HL-60 (cell line): Measurements from ENCODE around the gene TUB.

Experiments used
- DNase-seq, 2 experiments: peaks; one replicate each; pipeline ENCODE4 v3.0.0-alpha.2; 2010 to 2020; ENCODE audit warnings: low read depth in 1 of 2, low spot score in 1 of 2
- H3K27ac ChIP-seq: fragments of 250-450 bp; sonication (Bioruptor Pico); replicated peaks from 2 replicates; pipeline ENCODE4 v1.5.1; 2020; ENCODE audit warnings: mild to moderate bottlenecking, moderate library complexity
- H3K27me3 ChIP-seq: fragments of 250-450 bp; sonication (Bioruptor Pico); 2 replicates; pipeline ENCODE4 v1.5.1; 2021; ENCODE audit warnings: mild to moderate bottlenecking, moderate library complexity; ENCODE audit not compliant: insufficient read depth, poor library complexity, severe bottlenecking
- H3K4me3 ChIP-seq: replicated peaks from 2 replicates; pipeline ENCODE4 v1.5.1; 2011; ENCODE audit warnings: mild to moderate bottlenecking, control low read depth, low read length; ENCODE audit not compliant: insufficient read depth
- CTCF ChIP-seq: IDR thresholded peaks from one replicate; pipeline ENCODE4 v1.5.1; 2011; ENCODE audit warnings: low read length, control low read depth, inconsistent platforms; ENCODE audit not compliant: insufficient read depth
- GABPA ChIP-seq: IDR thresholded peaks from 2 replicates; pipeline ENCODE4 v1.6.1; 2012; ENCODE audit warnings: low read depth
- POLR2AphosphoS5 ChIP-seq: IDR thresholded peaks from 2 replicates; pipeline ENCODE4 v1.6.1; 2012; ENCODE audit warnings: low read depth
- REST ChIP-seq: IDR thresholded peaks from 2 replicates; pipeline ENCODE4 v1.6.1; 2012; ENCODE audit warnings: low read depth; ENCODE audit not compliant: insufficient replicate concordance
- SPI1 ChIP-seq: IDR thresholded peaks from 2 replicates; pipeline ENCODE4 v1.6.1; 2012; ENCODE audit warnings: low read depth, mild to moderate bottlenecking, borderline replicate concordance

TUB gene

GRCh38 chr11:8101421-8101820 is 20.4 kb downstream of the TUB start:
- Histone ChIP-seq H3K27ac (no peak overlapping the region), H3K27me3 (no peaks in the 10 kb centered on the region), H3K4me3 (no peak overlapping the region)
- no peak for DNase-seq
- TF ChIP-seq REST: no peak
- no peak for TF ChIP-seq POLR2AphosphoS5
- no peak for TF ChIP-seq CTCF

- no peak for DNase-seq
Measured at GRCh38 chr11:8102296-8102915, 21.4 kb downstream of the TUB start.

GRCh38 chr11:8102965-8103364 is 22.0 kb downstream of the TUB start:
- no peak for DNase-seq
- H3K27me3 ChIP-seq: no peaks in the 10 kb centered on the region
- no peak overlapping the region for H3K4me3 ChIP-seq
- H3K27ac ChIP-seq: no peak overlapping the region
- TF ChIP-seq REST (no peak), SPI1 (no peak), POLR2AphosphoS5 (no peak), CTCF (no peak), GABPA (no peak)

More at GRCh38 chr11:8102296-8102915, 21.4 kb downstream of the TUB start:
- no peak overlapping the region for H3K4me3 ChIP-seq
- H3K27ac ChIP-seq: no peak overlapping the region
- no peaks in the 10 kb centered on the region for H3K27me3 ChIP-seq
- no peak for TF ChIP-seq POLR2AphosphoS5

GRCh38 chr11:8103909-8104308 is 22.9 kb downstream of the TUB start:
- H3K27me3 ChIP-seq: no peaks in the 10 kb centered on the region
- no peak overlapping the region for H3K4me3 ChIP-seq
- no peak for DNase-seq
- no peak overlapping the region for H3K27ac ChIP-seq
- no peak for TF ChIP-seq SPI1
- TF ChIP-seq POLR2AphosphoS5: no peak
- TF ChIP-seq GABPA: no peak
- TF ChIP-seq REST: no peak
- TF ChIP-seq CTCF: no peak
